H1 (cell line): Measurements from ENCODE around the gene LTBP1. TPM values are rescaled to one million over a fixed set of nuclear protein-coding genes. Genes with fewer than 3 reads are reported as not detected.

Experiments used
- CTCF ChIA-PET: fragments of 300-600 bp; sonication (Branson Sonifier 250); formaldehyde crosslinking; loops from one replicate; lab custom pipeline; 2021; ENCODE audit not compliant: partially characterized antibody; lab: Charles Lee
- POLR2A ChIA-PET: fragments of 300-600 bp; sonication (Branson Sonifier 250); formaldehyde crosslinking; loops from one replicate; lab custom pipeline; 2021; ENCODE audit warnings: inconsistent platforms; ENCODE audit not compliant: partially characterized antibody; lab: Charles Lee
- DNase-seq, 2 experiments: peaks; one replicate each; pipeline versions ENCODE4 v3.0.0 to v3.0.0-alpha.2; 2010 to 2022; ENCODE audit warnings: low spot score in 2 of 2, low read depth in 1 of 2, mixed read lengths in 1 of 2
- FAIRE-seq: peaks from 2 replicates; lab custom pipeline; 2011; peaks lifted over from hg19 to GRCh38; lab: Jason Lieb, UNC
- H2AFZ ChIP-seq: 2 replicates; pipeline ENCODE4 v1.8.1; 2012; ENCODE audit warnings: low read length, inconsistent platforms
- H2AK5ac ChIP-seq: 2 replicates; pipeline ENCODE4 v1.6.1; 2013; ENCODE audit warnings: low read depth, low read length
- H2BK120ac ChIP-seq: replicated peaks from 2 replicates; pipeline ENCODE3; 2013; ENCODE audit warnings: low read depth, low read length, inconsistent platforms
- H2BK12ac ChIP-seq: 2 replicates; pipeline ENCODE4 v1.6.1; 2013; ENCODE audit warnings: low read depth, low read length
- H2BK15ac ChIP-seq: 2 replicates; pipeline ENCODE4 v1.6.1; 2013; ENCODE audit warnings: low read length
- H2BK20ac ChIP-seq: 2 replicates; pipeline ENCODE4 v1.6.1; 2013; ENCODE audit warnings: low read length
- H2BK5ac ChIP-seq: 2 replicates; pipeline ENCODE4 v1.6.1; 2013; ENCODE audit warnings: low read depth, low read length
- H3K14ac ChIP-seq: 2 replicates; pipeline ENCODE4 v1.6.1; 2013; ENCODE audit warnings: inconsistent platforms; ENCODE audit not compliant: insufficient read length
- H3K18ac ChIP-seq: 2 replicates; pipeline ENCODE4 v1.6.1; 2013; ENCODE audit warnings: low read length; ENCODE audit errors: extremely low read depth
- H3K23ac ChIP-seq: 2 replicates; pipeline ENCODE4 v1.6.1; 2013; ENCODE audit warnings: inconsistent platforms; ENCODE audit not compliant: insufficient read length
- H3K23me2 ChIP-seq: 2 replicates; pipeline ENCODE4 v1.6.1; 2013; ENCODE audit warnings: low read depth, low read length
- H3K27ac ChIP-seq: 2 replicates; pipeline ENCODE4 v1.6.1; 2011; ENCODE audit warnings: low read depth, low read length, inconsistent platforms
- H3K27me3 ChIP-seq, 4 experiments: replicated peaks in 1 of 4; 1 replicate in 1 of 4; 2 replicates in 3 of 4; pipeline versions ENCODE4 v1.6.1 to v1.8.1; 2011 to 2013; ENCODE audit warnings: low read length in 3 of 4, mild to moderate bottlenecking in 3 of 4, inconsistent platforms in 2 of 4, mixed read lengths in 2 of 4, moderate library complexity in 1 of 4; ENCODE audit not compliant: control insufficient read depth in 3 of 4, insufficient read depth in 3 of 4; ENCODE audit errors: extremely low read depth in 1 of 4
- H3K36me3 ChIP-seq, 4 experiments: 2 replicates each; pipeline versions ENCODE4 v1.6.1 to v1.8.1; 2011 to 2013; ENCODE audit warnings: mild to moderate bottlenecking in 4 of 4, low read length in 3 of 4, moderate library complexity in 2 of 4, control low read depth in 1 of 4, inconsistent platforms in 1 of 4; ENCODE audit not compliant: insufficient read depth in 4 of 4, control insufficient read depth in 2 of 4
- H3K4ac ChIP-seq: replicated peaks from 2 replicates; pipeline ENCODE3; 2013; ENCODE audit warnings: low read length, low read depth, mixed read lengths, inconsistent platforms; ENCODE audit not compliant: insufficient read length
- H3K4me1 ChIP-seq, 4 experiments: replicated peaks in 1 of 4; 1 replicate in 1 of 4; 2 replicates in 3 of 4; pipeline versions ENCODE4 v1.6.1 to v1.8.1; 2011 to 2013; ENCODE audit warnings: low read length in 3 of 4, inconsistent platforms in 2 of 4, mixed read lengths in 1 of 4; ENCODE audit not compliant: insufficient read depth in 4 of 4, control insufficient read depth in 3 of 4
- H3K4me2 ChIP-seq, 2 experiments: 2 replicates each; pipeline versions ENCODE4 v1.6.1 to v1.8.1; 2011 to 2013; ENCODE audit warnings: low read depth in 2 of 2, low read length in 2 of 2, control low read depth in 1 of 2, inconsistent platforms in 1 of 2, mild to moderate bottlenecking in 1 of 2; ENCODE audit not compliant: insufficient read depth in 1 of 2
- H3K4me3 ChIP-seq, 4 experiments: fragments of 200-600, 300-600 bp in 1 of 4; sonication (generic), shearing (Covaris generic), sonication (Bioruptor Twin) in 1 of 4; 2 replicates each; pipeline versions ENCODE4 v1.5.1 to v1.8.1; 2011 to 2016; ENCODE audit warnings: low read length in 4 of 4, low read depth in 3 of 4, control low read depth in 2 of 4, inconsistent platforms in 2 of 4, mild to moderate bottlenecking in 2 of 4, mixed read lengths in 1 of 4, moderate library complexity in 1 of 4; ENCODE audit not compliant: insufficient read depth in 2 of 4; ENCODE audit errors: extremely low read depth in 1 of 4
- H3K56ac ChIP-seq: replicated peaks from 2 replicates; pipeline ENCODE3; 2013; ENCODE audit warnings: low read depth, mild to moderate bottlenecking, mixed read lengths, low read length, inconsistent platforms; ENCODE audit not compliant: insufficient read length
- H3K79me1 ChIP-seq: 2 replicates; pipeline ENCODE4 v1.6.1; 2013; ENCODE audit warnings: low read depth, low read length, control low read depth
- H3K79me2 ChIP-seq, 2 experiments: 2 replicates each; pipeline versions ENCODE4 v1.6.1 to v1.8.1; 2012 to 2013; ENCODE audit warnings: low read length in 2 of 2, mild to moderate bottlenecking in 2 of 2, inconsistent platforms in 1 of 2; ENCODE audit not compliant: insufficient read depth in 2 of 2, control insufficient read depth in 1 of 2
- H3K9ac ChIP-seq, 4 experiments: replicated peaks in 1 of 4; 1 replicate in 1 of 4; 2 replicates in 3 of 4; pipeline versions ENCODE4 v1.6.1 to v1.8.1; 2011 to 2013; ENCODE audit warnings: low read depth in 3 of 4, low read length in 3 of 4, control low read depth in 2 of 4, mild to moderate bottlenecking in 2 of 4, moderate library complexity in 2 of 4, inconsistent platforms in 1 of 4; ENCODE audit errors: extremely low read depth in 1 of 4
- H3K9me3 ChIP-seq, 2 experiments: 2 replicates each; pipeline versions ENCODE4 v1.6.1 to v1.8.1; 2012 to 2013; ENCODE audit warnings: mild to moderate bottlenecking in 2 of 2, moderate library complexity in 2 of 2, control low read depth in 1 of 2, inconsistent platforms in 1 of 2, low read depth in 1 of 2, low read length in 1 of 2, mixed read lengths in 1 of 2; ENCODE audit not compliant: insufficient read depth in 2 of 2
- H4K20me1 ChIP-seq, 2 experiments: replicated peaks in 1 of 2; 2 replicates each; pipeline versions ENCODE3 to v1.8.1; 2011 to 2013; ENCODE audit warnings: inconsistent platforms in 2 of 2, low read length in 2 of 2, mild to moderate bottlenecking in 1 of 2; ENCODE audit not compliant: insufficient read depth in 2 of 2, control insufficient read depth in 1 of 2
- H4K5ac ChIP-seq: 2 replicates; pipeline ENCODE4 v1.6.1; 2013; ENCODE audit warnings: low read length, low read depth, mixed read lengths, inconsistent platforms; ENCODE audit not compliant: insufficient read length
- H4K8ac ChIP-seq: 2 replicates; pipeline ENCODE4 v1.8.0; 2013; ENCODE audit warnings: mild to moderate bottlenecking, moderate library complexity, low read length, inconsistent platforms; ENCODE audit not compliant: insufficient read depth; ENCODE audit errors: extremely low read depth
- H4K91ac ChIP-seq: replicated peaks from 2 replicates; pipeline ENCODE3; 2013; ENCODE audit warnings: low read length, mixed read lengths, inconsistent platforms; ENCODE audit not compliant: insufficient read length
- ATF3 ChIP-seq: IDR thresholded peaks from 2 replicates; pipeline ENCODE4 v1.6.1; 2011; ENCODE audit warnings: low read depth, mild to moderate bottlenecking, low read length; ENCODE audit not compliant: insufficient read depth
- CBX8 ChIP-seq: fragments of 300-800, 300-1000 bp; sonication (generic); IDR thresholded peaks from 2 replicates; pipeline ENCODE4 v1.7.1; 2016; ENCODE audit warnings: low read depth, low read length, borderline replicate concordance
- CEBPB ChIP-seq: IDR thresholded peaks from 2 replicates; pipeline ENCODE4 v1.6.1; 2012; ENCODE audit warnings: low read depth, low read length
- CREB1 ChIP-seq: IDR thresholded peaks from 2 replicates; pipeline ENCODE4 v1.6.1; 2012; ENCODE audit warnings: inconsistent platforms
- CTBP2 ChIP-seq: IDR thresholded peaks from 2 replicates; pipeline ENCODE4 v1.7.0; 2011; ENCODE audit warnings: borderline replicate concordance, mild to moderate bottlenecking, moderate library complexity, mixed read lengths, low read length; ENCODE audit not compliant: insufficient read depth, insufficient read length
- FOSL1 ChIP-seq: IDR thresholded peaks from 2 replicates; pipeline ENCODE4 v1.6.1; 2011; ENCODE audit warnings: mild to moderate bottlenecking, low read depth, low read length, moderate library complexity; ENCODE audit not compliant: insufficient read depth
- KDM1A ChIP-seq: fragments of 200-600, 300-600 bp; sonication (generic); IDR thresholded peaks from 2 replicates; pipeline ENCODE4 v1.7.1; 2016; ENCODE audit warnings: mild to moderate bottlenecking, low read length, borderline replicate concordance
- KDM4A ChIP-seq: IDR thresholded peaks from one replicate; pipeline ENCODE4 v1.7.1; 2012; ENCODE audit warnings: low read depth, mild to moderate bottlenecking, moderate library complexity, low read length, inconsistent platforms; ENCODE audit not compliant: severe bottlenecking
- KDM5A ChIP-seq: fragments of 200-600 bp; IDR thresholded peaks from 2 replicates; pipeline ENCODE4 v1.7.1; 2012; ENCODE audit warnings: mild to moderate bottlenecking, low read length, inconsistent platforms, mixed read lengths
- MAX ChIP-seq: IDR thresholded peaks from 2 replicates; pipeline ENCODE4 v1.6.1; 2012; ENCODE audit warnings: inconsistent platforms
- RAD21 ChIP-seq, 2 experiments: IDR thresholded peaks in 1 of 2; conservative IDR thresholded peaks in 1 of 2; 2 replicates each; pipeline ENCODE4 v1.6.1; 2011; ENCODE audit warnings: low read depth in 2 of 2, low read length in 2 of 2, improper control_type of control experiment in 1 of 2, inconsistent platforms in 1 of 2, mild to moderate bottlenecking in 1 of 2, moderate library complexity in 1 of 2
- SIN3A ChIP-seq, 2 experiments: IDR thresholded peaks in 1 of 2; conservative IDR thresholded peaks in 1 of 2; 2 replicates each; pipeline ENCODE4 v1.6.1; 2011 to 2012; ENCODE audit warnings: low read length in 2 of 2, improper control_type of control experiment in 1 of 2, low read depth in 1 of 2, mild to moderate bottlenecking in 1 of 2
- SP4 ChIP-seq: IDR thresholded peaks from 2 replicates; pipeline ENCODE4 v1.6.1; 2012; ENCODE audit warnings: low read length, inconsistent platforms
- WGBS, 2 experiments: shearing (Covaris generic) in 1 of 2; methylation state at CpG; one replicate each; pipeline versions ENCODE4 v1.1.6 to v1.1.7; 2013 to 2015; ENCODE audit warnings: low lambda C conversion rate in 2 of 2, mixed read lengths in 2 of 2, inconsistent platforms in 1 of 2, low coverage in 1 of 2, missing lambda C conversion rate in 1 of 2; ENCODE audit not compliant: insufficient replicate concordance in 2 of 2, insufficient coverage in 1 of 2, insufficient read length in 1 of 2; ENCODE audit errors: extremely low coverage in 1 of 2, missing lambda C conversion rate in 1 of 2; 5-methylcytosine and 5-hydroxymethylcytosine counted together
- polyA plus RNA-seq, 7 experiments: library from polyadenylated mRNA; depleted of rRNA in 3 of 7; stranded (reverse) in 5 of 7; unstranded in 2 of 7; fragments of >200 nt in 5 of 7; fragments of 200-250 nt in 2 of 7; gene quantifications; 1 replicate in 5 of 7; 2 replicates in 1 of 7; 4 replicates in 1 of 7; pipeline versions ENCODE4 v1.2.1 to v1.2.3, GENCODE V29; 2011 to 2013; ENCODE audit warnings: missing spikeins in 2 of 7, mixed read lengths in 2 of 7
- total RNA-seq: library from RNA; stranded (reverse); fragmentation: NEBNext Ultra II Directional; extraction: Animal tissue kit (Norgen Biotek cat#: 25700); gene quantifications from 2 replicates; pipeline ENCODE4 v1.2.1, GENCODE V29; 2021

LTBP1 gene
- total and polyA plus RNA-seq, 2 of the 8 experiments (the other 6 are each of a cell fraction or from before 2014, with no cell fraction given), result 15.4 to 24.7 TPM

- H3K4me3 ChIP-seq, result no peak overlapping the region
- H3K4me1 ChIP-seq, result no peaks in the 10 kb centered on the region
- no peak overlapping the region for H3K56ac ChIP-seq
- H4K20me1 ChIP-seq, result no peaks in the 10 kb centered on the region
- no peak overlapping the region for H4K5ac ChIP-seq
- no peak overlapping the region for H3K27ac ChIP-seq
- no peak overlapping the region for H2BK5ac ChIP-seq
- no peaks in the 10 kb centered on the region for H3K79me1 ChIP-seq
- no peak overlapping the region for H4K8ac ChIP-seq
- no peak overlapping the region for H3K23ac ChIP-seq
- H2BK12ac ChIP-seq, result no peak overlapping the region
- no peak overlapping the region for H4K91ac ChIP-seq
- H3K9ac ChIP-seq, result no peak overlapping the region
- WGBS, 2 experiments, result 61% methylated on average over 4 of the region's 4 CpGs; no CpG with 5 or more reads in 1 of the 2 experiments
- H2AFZ ChIP-seq, result no peak overlapping the region
- FAIRE-seq (no peak), DNase-seq (no peak)
- H2BK20ac ChIP-seq, result no peak overlapping the region
- H3K14ac ChIP-seq, result no peak overlapping the region
- no peaks in the 10 kb centered on the region for H3K9me3 ChIP-seq
- no peaks in the 10 kb centered on the region for H3K23me2 ChIP-seq
- no peak overlapping the region for H2BK15ac ChIP-seq
- H2BK120ac ChIP-seq, result no peak overlapping the region
- ChIA-PET CTCF (interaction anchor here (0.8 kb wide), 1 partner anchor 36 kb away, joined by 3 read pairs; no protein-coding TSS in a partner anchor), POLR2A (no interaction called here)
- no peak overlapping the region for H3K18ac ChIP-seq
- H2AK5ac ChIP-seq, result no peak overlapping the region
- no peak overlapping the region for H3K4ac ChIP-seq
- H3K27me3 ChIP-seq, result no peaks in the 10 kb centered on the region
- no peaks in the 10 kb centered on the region for H3K79me2 ChIP-seq
- H3K36me3 ChIP-seq, result no peaks in the 10 kb centered on the region
- no peak overlapping the region for H3K4me2 ChIP-seq
- TF ChIP-seq KDM4A (no peak), KDM5A (no peak), KDM1A (no peak), RAD21 (IDR thresholded peaks at IDR 0.05 in 1 of 2, conservative IDR thresholded peaks at IDR 0.05 in 1 of 2; ENCODE audit: low read depth in 2 of 2, low read length in 2 of 2) (no peak), CTBP2 (no peak), CBX8 (no peak), FOSL1 (no peak), SP4 (no peak), CREB1 (no peak), SIN3A (conservative IDR thresholded peaks at IDR 0.05 in 1 of 2, IDR thresholded peaks at IDR 0.05 in 1 of 2; ENCODE audit: low read depth in 1 of 2, low read length in 2 of 2) (no peak), CEBPB (no peak), MAX (no peak), ATF3 (no peak)
Observed at GRCh38 chr2:33342705-33343104, 396.0 kb downstream of the LTBP1 start.
